Measurements from ENCODE around the gene MBNL3.

DNA sequence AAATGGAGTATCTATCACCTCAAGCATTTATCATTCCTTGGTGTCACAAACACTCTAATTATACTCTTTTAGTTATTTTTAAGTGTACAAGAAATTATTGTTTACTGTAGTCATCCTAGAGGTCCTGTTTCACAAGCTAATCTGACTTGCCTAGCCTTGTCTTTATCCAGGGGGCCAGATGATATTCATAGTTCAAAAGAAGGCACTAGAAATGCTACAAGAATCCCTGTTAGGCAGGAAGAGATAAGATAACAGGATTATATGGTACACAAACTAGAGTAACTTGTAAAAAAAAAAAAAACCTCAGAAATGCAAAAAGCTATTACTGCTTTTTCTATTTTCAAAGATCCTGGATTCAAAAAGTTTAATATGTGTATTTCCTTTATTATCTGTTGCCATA, 95.8 kb downstream of the MBNL3 start:
- TF ChIP-seq, protein P1, sequence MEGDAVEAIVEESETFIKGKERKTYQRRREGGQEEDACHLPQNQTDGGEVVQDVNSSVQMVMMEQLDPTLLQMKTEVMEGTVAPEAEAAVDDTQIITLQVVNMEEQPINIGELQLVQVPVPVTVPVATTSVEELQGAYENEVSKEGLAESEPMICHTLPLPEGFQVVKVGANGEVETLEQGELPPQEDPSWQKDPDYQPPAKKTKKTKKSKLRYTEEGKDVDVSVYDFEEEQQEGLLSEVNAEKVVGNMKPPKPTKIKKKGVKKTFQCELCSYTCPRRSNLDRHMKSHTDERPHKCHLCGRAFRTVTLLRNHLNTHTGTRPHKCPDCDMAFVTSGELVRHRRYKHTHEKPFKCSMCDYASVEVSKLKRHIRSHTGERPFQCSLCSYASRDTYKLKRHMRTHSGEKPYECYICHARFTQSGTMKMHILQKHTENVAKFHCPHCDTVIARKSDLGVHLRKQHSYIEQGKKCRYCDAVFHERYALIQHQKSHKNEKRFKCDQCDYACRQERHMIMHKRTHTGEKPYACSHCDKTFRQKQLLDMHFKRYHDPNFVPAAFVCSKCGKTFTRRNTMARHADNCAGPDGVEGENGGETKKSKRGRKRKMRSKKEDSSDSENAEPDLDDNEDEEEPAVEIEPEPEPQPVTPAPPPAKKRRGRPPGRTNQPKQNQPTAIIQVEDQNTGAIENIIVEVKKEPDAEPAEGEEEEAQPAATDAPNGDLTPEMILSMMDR (IDR thresholded peaks at IDR 0.05), result no peak
- no peak for TF ChIP-seq POLR2A (IDR thresholded peaks at IDR 0.05)
- no peak for TF ChIP-seq POLR2AphosphoS5 (IDR thresholded peaks at IDR 0.05)
